ENCODE measurements around the gene SLC6A6.

Gene SLC6A6

GRCh38 chr3:14477311-14477935 is 75.0 kb downstream of the SLC6A6 start:
- no peaks in the 10 kb centered on the region for H4K20me1 ChIP-seq (ENCODE audit: insufficient read depth, low read length)
- H3K36me3 ChIP-seq (replicated peaks; ENCODE audit: insufficient read depth, low read length): no peaks in the 10 kb centered on the region
- H3K9me2 ChIP-seq (replicated peaks; ENCODE audit: insufficient read depth, low read length): no peaks in the 10 kb centered on the region
- no peak overlapping the region for H3K27ac ChIP-seq (ENCODE audit: low read length)
- H3K9ac ChIP-seq (ENCODE audit: low read length): no peak overlapping the region
- TF ChIP-seq CTCF (IDR thresholded peaks at IDR 0.05; ENCODE audit: low read length) (no peak), EZH2 (optimal IDR thresholded peaks at IDR 0.05; ENCODE audit: low read depth, low read length) (no peak), EZH2phosphoT487 (IDR thresholded peaks at IDR 0.05; ENCODE audit: low read length) (no peak)
- DNase-seq: no peak
- H3K4me1 ChIP-seq (ENCODE audit: low read length): no peaks in the 10 kb centered on the region
- H3K9me3 ChIP-seq (replicated peaks; ENCODE audit: insufficient read depth, low read length): no peaks in the 10 kb centered on the region
- no peaks in the 10 kb centered on the region for H3K27me3 ChIP-seq (replicated peaks; ENCODE audit: insufficient read depth, low read length)
- no peak overlapping the region for H3K4me3 ChIP-seq (ENCODE audit: low read length)
- no peak overlapping the region for H2AFZ ChIP-seq (ENCODE audit: low read length)
- H3K4me2 ChIP-seq (ENCODE audit: low read depth, low read length): no peak overlapping the region
- no peaks in the 10 kb centered on the region for H3K79me2 ChIP-seq (ENCODE audit: low read length)
- H3F3A ChIP-seq (ENCODE audit: insufficient read depth, low read length): no peaks in the 10 kb centered on the region

GRCh38 chr3:14478956-14479550 is 76.6 kb downstream of the SLC6A6 start:
- Histone ChIP-seq H3K9ac (ENCODE audit: low read length) (no peak overlapping the region), H3K4me1 (ENCODE audit: low read length) (no peaks in the 10 kb centered on the region), H3K4me3 (ENCODE audit: low read length) (no peak overlapping the region), H3K27me3 (replicated peaks; ENCODE audit: insufficient read depth, low read length) (no peaks in the 10 kb centered on the region), H3K4me2 (ENCODE audit: low read depth, low read length) (no peak overlapping the region), H3K27ac (ENCODE audit: low read length) (no peak overlapping the region), H2AFZ (ENCODE audit: low read length) (no peak overlapping the region), H3K9me2 (replicated peaks; ENCODE audit: insufficient read depth, low read length) (no peaks in the 10 kb centered on the region), H3K9me3 (replicated peaks; ENCODE audit: insufficient read depth, low read length) (no peaks in the 10 kb centered on the region), H4K20me1 (ENCODE audit: insufficient read depth, low read length) (no peaks in the 10 kb centered on the region), H3K79me2 (ENCODE audit: low read length) (no peaks in the 10 kb centered on the region), H3K36me3 (replicated peaks; ENCODE audit: insufficient read depth, low read length) (no peaks in the 10 kb centered on the region), H3F3A (ENCODE audit: insufficient read depth, low read length) (no peaks in the 10 kb centered on the region)
- TF ChIP-seq EZH2 (optimal IDR thresholded peaks at IDR 0.05; ENCODE audit: low read depth, low read length): no peak
- no peak for TF ChIP-seq EZH2phosphoT487 (IDR thresholded peaks at IDR 0.05; ENCODE audit: low read length)
- no peak for TF ChIP-seq CTCF (IDR thresholded peaks at IDR 0.05; ENCODE audit: low read length)
- no peak for DNase-seq

GRCh38 chr3:14479591-14479990 is 77.2 kb downstream of the SLC6A6 start:
- TF ChIP-seq CTCF (IDR thresholded peaks at IDR 0.05; ENCODE audit: low read length) (no peak), EZH2 (optimal IDR thresholded peaks at IDR 0.05; ENCODE audit: low read depth, low read length) (no peak), EZH2phosphoT487 (IDR thresholded peaks at IDR 0.05; ENCODE audit: low read length) (no peak)
- H3K27me3 ChIP-seq (replicated peaks; ENCODE audit: insufficient read depth, low read length): no peaks in the 10 kb centered on the region
- no peak overlapping the region for H3K27ac ChIP-seq (ENCODE audit: low read length)
- no peaks in the 10 kb centered on the region for H3K79me2 ChIP-seq (ENCODE audit: low read length)
- no peaks in the 10 kb centered on the region for H3F3A ChIP-seq (ENCODE audit: insufficient read depth, low read length)
- H4K20me1 ChIP-seq (ENCODE audit: insufficient read depth, low read length): no peaks in the 10 kb centered on the region
- H3K9ac ChIP-seq (ENCODE audit: low read length): no peak overlapping the region
- no peaks in the 10 kb centered on the region for H3K4me1 ChIP-seq (ENCODE audit: low read length)
- no peak overlapping the region for H3K4me2 ChIP-seq (ENCODE audit: low read depth, low read length)
- H2AFZ ChIP-seq (ENCODE audit: low read length): no peak overlapping the region
- H3K9me2 ChIP-seq (replicated peaks; ENCODE audit: insufficient read depth, low read length): no peaks in the 10 kb centered on the region
- no peaks in the 10 kb centered on the region for H3K36me3 ChIP-seq (replicated peaks; ENCODE audit: insufficient read depth, low read length)
- H3K9me3 ChIP-seq (replicated peaks; ENCODE audit: insufficient read depth, low read length): no peaks in the 10 kb centered on the region
- no peak for DNase-seq
- H3K4me3 ChIP-seq (ENCODE audit: low read length): no peak overlapping the region
